A204.1 (cell line): Measurements from ENCODE around the gene FANCD2OS.
"Not testable (repeated sequence)": the region's sequence is repeated elsewhere in the genome, so short reads cannot be mapped to it uniquely, and the experiment has no call there.

Source experiments
- FAIRE-seq: peaks from 2 replicates; lab custom pipeline; 2012; peaks lifted over from hg19 to GRCh38; lab: Jason Lieb, UNC

The FANCD2OS gene

DNA sequence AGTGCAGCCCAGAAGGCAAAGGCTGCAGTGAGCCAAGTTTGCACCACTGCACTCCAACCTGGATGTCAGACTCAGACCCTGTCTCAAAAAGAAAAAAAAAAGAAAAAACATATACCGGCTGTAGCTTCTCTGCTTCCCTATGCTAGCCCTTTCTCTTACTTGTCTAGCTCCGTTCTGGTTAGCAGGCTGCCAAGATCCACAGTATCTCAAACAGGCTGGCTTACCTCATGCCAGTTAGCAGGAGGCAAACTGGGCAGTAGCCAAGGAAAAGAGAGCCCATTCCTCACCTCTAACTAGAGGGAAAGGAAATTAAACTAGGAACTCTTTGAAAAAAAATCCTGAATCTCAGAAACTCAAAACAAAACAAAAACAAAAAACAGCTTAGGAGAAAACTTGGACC is 16.7 kb downstream of the FANCD2OS start:
- not testable (repeated sequence) for FAIRE-seq

DNA sequence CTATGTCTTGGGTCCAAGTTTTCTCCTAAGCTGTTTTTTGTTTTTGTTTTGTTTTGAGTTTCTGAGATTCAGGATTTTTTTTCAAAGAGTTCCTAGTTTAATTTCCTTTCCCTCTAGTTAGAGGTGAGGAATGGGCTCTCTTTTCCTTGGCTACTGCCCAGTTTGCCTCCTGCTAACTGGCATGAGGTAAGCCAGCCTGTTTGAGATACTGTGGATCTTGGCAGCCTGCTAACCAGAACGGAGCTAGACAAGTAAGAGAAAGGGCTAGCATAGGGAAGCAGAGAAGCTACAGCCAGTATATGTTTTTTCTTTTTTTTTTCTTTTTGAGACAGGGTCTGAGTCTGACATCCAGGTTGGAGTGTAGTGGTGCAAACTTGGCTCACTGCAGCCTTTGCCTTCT is 17.3 kb downstream of the FANCD2OS start:
- FAIRE-seq = not testable (repeated sequence)

DNA sequence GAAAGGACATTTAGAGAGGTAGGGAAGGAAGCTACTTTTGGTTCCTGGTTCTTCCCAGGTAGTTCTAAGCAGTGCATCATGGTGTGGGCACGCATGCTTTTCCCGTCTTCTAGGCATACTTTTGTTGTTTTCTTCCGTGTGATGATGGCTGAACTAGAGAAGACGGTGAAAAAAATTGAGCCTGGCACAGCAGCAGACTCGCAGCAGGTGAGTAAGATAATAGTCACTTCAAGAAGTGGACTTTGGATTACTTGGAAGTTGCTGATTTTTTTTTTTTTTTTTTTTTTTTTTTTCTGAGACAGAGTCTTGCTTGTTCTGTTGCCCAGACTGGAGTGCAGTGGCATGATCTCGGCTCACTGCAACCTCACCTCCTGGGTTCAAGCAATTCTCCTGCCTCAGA is 17.9 kb downstream of the FANCD2OS start:
- FAIRE-seq = no peak

DNA sequence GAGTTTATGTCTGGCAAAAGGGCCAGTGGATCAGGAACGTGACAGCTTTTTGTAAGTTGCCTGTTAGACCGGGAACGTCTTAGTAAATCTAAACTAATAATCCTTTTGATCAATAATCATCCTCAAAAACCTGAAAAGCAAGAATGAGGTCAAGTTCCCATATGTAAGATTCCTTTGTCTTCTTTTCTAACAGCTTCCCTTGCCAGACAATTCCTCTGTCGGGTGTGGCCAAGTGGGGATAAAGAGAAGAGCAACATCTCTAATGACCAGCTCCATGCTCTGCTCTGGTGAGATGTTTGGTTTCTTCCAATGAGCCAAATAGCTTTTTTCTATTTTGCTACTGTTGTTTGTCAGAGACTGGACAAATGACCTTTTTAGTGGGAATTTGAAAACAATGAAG is 19.8 kb downstream of the FANCD2OS start:
- no peak for FAIRE-seq

DNA sequence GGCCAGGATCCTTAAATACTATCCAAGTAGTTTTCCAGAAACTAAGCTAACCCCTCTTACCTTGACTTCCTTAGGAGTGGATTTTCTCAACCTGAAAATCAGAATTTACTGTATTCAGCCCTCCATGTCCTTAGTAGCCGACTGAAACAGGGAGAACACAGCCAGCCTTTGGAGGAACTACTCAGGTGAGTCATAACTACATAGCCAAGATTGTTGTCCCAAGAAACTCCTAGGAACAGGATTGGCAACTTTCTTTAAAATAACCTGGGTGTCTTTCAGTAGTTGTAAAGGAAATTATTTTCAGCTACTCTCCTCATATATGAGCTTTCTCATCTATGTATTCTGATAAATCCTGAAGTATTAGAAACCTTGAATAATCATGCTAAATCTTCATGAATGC is 22.3 kb downstream of the FANCD2OS start:
- no peak for FAIRE-seq

DNA sequence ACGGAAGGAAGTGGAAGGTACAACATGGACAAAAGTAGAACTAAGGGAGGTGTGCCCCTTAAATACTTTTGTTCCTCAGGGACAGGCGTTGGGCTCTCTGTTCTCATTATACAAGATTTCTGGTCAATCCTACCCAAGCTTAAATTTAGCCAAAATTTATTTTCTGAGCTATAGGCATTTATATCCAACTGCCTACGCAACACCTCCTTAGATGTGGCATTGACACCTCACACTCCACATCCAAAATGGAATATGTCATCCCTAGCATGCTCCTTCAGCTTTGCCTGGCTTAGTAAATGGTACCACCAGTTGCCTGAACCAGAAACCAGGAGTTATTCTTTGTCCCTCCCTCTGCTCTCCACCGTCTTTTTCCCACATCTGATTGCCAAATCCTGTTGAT is 26.2 kb downstream of the FANCD2OS start:
- no peak for FAIRE-seq

DNA sequence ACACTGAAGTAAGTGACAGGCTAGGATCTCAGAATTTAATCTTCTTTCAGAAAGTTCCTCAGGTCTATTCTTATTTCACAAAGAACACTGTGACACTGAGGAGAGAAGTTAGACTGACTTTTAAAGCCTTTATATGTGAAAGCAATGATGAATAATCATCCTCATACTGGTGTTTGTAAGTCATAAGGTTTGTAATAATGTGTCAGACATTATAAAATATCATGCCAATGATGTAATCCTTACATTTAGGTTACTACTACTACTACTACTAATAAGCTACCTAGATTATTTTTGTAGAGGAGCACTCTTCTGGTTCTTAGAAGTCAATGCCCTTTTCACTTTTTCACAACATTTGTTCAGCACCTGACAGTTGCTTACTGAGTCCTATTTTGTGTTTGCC is 33.4 kb downstream of the FANCD2OS start:
- FAIRE-seq = no peak

DNA sequence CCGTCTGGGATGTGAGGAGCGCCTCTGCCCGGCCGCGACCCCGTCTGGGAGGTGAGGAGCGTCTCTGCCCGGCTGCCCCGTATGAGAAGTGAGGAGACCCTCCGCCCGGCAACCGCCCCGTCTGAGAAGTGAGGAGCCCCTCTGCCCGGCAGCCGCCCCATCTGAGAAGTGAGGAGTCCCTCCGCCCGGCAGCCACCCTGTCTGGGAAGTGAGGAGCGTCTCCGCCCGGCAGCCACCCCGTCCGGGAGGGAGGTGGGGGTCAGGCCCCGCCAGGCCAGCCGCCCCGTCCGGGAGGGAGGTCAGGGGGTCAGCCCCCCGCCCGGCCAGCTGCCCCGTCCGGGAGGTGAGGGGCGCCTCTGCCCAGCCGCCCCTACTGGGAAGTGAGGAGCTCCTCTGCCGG is 38.0 kb downstream of the FANCD2OS start:
- not testable (repeated sequence) for FAIRE-seq

DNA sequence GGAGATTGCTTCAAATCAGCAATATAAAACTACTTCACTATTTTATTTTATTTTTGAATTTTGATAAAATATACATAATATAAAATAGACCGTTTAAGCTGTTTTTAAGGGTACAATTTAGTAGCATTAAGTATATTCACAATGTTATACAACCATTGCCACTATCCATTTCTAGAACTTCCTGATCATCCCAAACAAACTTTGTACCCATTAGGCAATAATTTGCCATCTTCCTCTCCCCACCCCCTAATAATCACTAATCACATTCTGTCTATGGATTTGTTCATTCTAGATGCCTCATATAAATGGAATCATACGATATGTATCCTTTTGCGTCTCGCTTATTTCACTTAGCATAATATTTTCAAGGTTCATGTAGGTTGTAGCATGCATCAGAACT is 53.0 kb downstream of the FANCD2OS start:
- no peak for FAIRE-seq
